VCaP (cell line): ENCODE data around the gene SIK2.

Experiments used
- H3K27ac ChIP-seq: fragments of 450-650 bp; 2 replicates; pipeline ENCODE4 v1.5.1; 2017
- CTCF ChIP-seq: fragments of 450-650 bp; conservative IDR thresholded peaks from 2 replicates; pipeline ENCODE4 v1.5.1; 2017; ENCODE audit warnings: mild to moderate bottlenecking, moderate library complexity

The SIK2 gene

GRCh38 chr11:111718859-111719258, 116.6 kb downstream of the SIK2 start:
- no peak overlapping the region for H3K27ac ChIP-seq
- no peak for TF ChIP-seq CTCF

- H3K27ac ChIP-seq, result no peak overlapping the region
- TF ChIP-seq CTCF, result no peak
Observed at GRCh38 chr11:111719379-111719778, 117.1 kb downstream of the SIK2 start.

GRCh38 chr11:111720801-111721494, 118.7 kb downstream of the SIK2 start:
- no peak overlapping the region for H3K27ac ChIP-seq
- no peak for TF ChIP-seq CTCF

- H3K27ac ChIP-seq, result no peak overlapping the region
- no peak for TF ChIP-seq CTCF
Observed at GRCh38 chr11:111722501-111722900, 120.3 kb downstream of the SIK2 start.

GRCh38 chr11:111723595-111723994, 121.3 kb downstream of the SIK2 start:
- no peak for TF ChIP-seq CTCF
- no peak overlapping the region for H3K27ac ChIP-seq

- no peak overlapping the region for H3K27ac ChIP-seq
- TF ChIP-seq CTCF, result no peak
Observed at GRCh38 chr11:111724615-111725129, 122.4 kb downstream of the SIK2 start.

GRCh38 chr11:111725621-111726020, 123.4 kb downstream of the SIK2 start:
- H3K27ac ChIP-seq, result peak overlapping the region; percentile 54
- TF ChIP-seq CTCF, result no peak
